MM.1S (cell line): ENCODE results near the gene PTPRZ1.

ENCODE experiments used
- EZH2 ChIP-seq: fragments of 300-600 bp; sonication (generic); optimal IDR thresholded peaks from 2 replicates; pipeline ENCODE3; 2017; ENCODE audit warnings: low read depth, mild to moderate bottlenecking, antibody characterized with exemption, low read length, mixed read lengths
- TF ChIP-seq, protein P1 (sequence below): fragments of 300-600 bp; sonication (generic); IDR thresholded peaks from 2 replicates; pipeline ENCODE4 v1.5.1; 2016; ENCODE audit warnings: antibody characterized with exemption, low read length, mixed read lengths

DNA sequence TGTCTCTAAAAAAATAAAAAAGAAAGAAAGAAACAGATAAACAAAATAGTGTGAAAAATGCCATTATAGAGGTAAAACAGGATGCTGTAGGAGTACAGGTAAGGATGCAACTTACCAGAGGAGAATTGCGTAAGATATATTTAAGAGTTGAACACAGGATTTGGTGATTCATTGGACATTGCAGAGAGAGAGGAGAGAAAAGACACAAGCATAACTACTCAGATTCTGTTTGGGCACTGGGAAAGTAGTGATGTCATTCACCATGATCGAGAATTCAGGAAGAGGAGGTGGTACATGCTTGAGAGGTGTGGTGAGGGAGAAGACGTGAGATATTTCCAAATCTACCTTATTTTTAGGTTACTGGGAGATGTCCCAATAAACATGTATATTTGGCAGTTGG lies 173.4 kb downstream of the PTPRZ1 start:
- TF ChIP-seq, protein P1, sequence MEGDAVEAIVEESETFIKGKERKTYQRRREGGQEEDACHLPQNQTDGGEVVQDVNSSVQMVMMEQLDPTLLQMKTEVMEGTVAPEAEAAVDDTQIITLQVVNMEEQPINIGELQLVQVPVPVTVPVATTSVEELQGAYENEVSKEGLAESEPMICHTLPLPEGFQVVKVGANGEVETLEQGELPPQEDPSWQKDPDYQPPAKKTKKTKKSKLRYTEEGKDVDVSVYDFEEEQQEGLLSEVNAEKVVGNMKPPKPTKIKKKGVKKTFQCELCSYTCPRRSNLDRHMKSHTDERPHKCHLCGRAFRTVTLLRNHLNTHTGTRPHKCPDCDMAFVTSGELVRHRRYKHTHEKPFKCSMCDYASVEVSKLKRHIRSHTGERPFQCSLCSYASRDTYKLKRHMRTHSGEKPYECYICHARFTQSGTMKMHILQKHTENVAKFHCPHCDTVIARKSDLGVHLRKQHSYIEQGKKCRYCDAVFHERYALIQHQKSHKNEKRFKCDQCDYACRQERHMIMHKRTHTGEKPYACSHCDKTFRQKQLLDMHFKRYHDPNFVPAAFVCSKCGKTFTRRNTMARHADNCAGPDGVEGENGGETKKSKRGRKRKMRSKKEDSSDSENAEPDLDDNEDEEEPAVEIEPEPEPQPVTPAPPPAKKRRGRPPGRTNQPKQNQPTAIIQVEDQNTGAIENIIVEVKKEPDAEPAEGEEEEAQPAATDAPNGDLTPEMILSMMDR: no peak
- no peak for TF ChIP-seq EZH2
